AG04450 (cell line): ENCODE data around the gene RNU7-1. TPM values are rescaled to one million over a fixed set of nuclear protein-coding genes. Genes with fewer than 3 reads are reported as not detected.

Experiments
- CTCF ChIA-PET: fragments of 300-600, 350-600 bp; formaldehyde crosslinking; extraction: SDS; loops from one replicate; lab custom pipeline; 2022; ENCODE audit warnings: antibody characterized with exemption, inconsistent platforms; lab: Charles Lee
- POLR2A ChIA-PET: fragments of 350-600 bp; formaldehyde crosslinking; extraction: SDS; loops from one replicate; lab custom pipeline; 2021; ENCODE audit warnings: antibody characterized with exemption, inconsistent platforms; lab: Yijun Ruan, JAX
- DNase-seq: peaks from one replicate; pipeline ENCODE4 v3.0.0-alpha.2; 2011; ENCODE audit warnings: low read depth, low spot score
- H3K27ac ChIP-seq: one replicate; pipeline ENCODE4 v1.5.1; 2012; ENCODE audit warnings: low read depth, low read length, control low read depth
- H3K27me3 ChIP-seq: one replicate; pipeline ENCODE4 v1.6.0; 2012; ENCODE audit warnings: low read length; ENCODE audit not compliant: control insufficient read depth, insufficient read depth
- H3K4me3 ChIP-seq: 2 replicates; pipeline ENCODE4 v1.5.1; 2011; ENCODE audit warnings: mild to moderate bottlenecking, low read depth, low read length, control low read depth
- H3K9me3 ChIP-seq: 2 replicates; pipeline ENCODE4 v1.5.1; 2012; ENCODE audit warnings: low read length; ENCODE audit not compliant: control insufficient read depth, insufficient read depth
- CTCF ChIP-seq: IDR thresholded peaks from 2 replicates; pipeline ENCODE4 v1.5.1; 2011; ENCODE audit warnings: low read depth, low read length, control low read depth, inconsistent platforms
- polyA plus RNA-seq: library from polyadenylated mRNA; depleted of rRNA; stranded (reverse); fragments of >200 nt; gene quantifications from 2 replicates; pipeline ENCODE4 v1.2.3, GENCODE V29; 2011

Gene RNU7-1
- polyA plus RNA-seq, 1 experiment, result not detected

DNA sequence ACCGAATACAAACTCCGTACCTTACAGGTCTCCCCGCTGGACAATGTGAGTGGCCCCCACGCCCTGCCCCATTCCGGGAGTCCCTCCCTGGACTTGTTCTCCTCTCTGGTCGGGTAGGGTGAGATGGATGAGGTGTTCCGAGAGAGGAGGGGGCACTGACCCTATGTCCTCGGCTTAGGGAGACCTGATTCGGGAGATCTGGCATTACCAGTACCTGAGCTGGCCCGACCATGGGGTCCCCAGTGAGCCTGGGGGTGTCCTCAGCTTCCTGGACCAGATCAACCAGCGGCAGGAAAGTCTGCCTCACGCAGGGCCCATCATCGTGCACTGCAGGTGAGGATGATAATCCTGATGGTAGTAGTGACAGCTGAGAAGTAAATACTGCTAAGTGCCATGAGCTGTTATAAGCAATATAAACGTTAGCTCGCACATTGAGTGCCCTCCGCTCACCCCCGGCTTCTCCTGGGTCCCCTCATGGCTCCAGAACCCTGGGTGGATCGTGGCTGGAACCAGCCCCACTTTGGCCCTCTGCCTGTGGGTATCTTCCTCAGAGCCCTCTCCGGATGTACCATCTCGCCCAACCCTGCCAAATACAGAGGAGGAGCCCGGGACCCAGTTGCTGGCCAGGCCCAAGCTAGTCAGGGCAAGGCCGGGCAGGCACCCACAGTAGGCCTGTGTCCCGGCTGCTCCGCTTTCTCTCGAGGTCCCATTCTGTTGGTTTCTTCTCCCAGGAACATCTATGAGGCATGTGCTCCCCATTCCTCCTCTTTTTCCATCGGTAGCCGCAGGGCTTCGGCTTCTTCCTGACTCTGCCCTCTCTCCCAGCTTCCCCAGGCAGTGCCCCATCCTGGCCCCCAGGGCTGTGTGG is 14.4 kb downstream of the RNU7-1 start:
- ChIA-PET POLR2A (no interaction called here), CTCF (interaction anchor here (0.9 kb wide), 1 partner anchor 67 kb away, joined by 3 read pairs; no protein-coding TSS in a partner anchor)
- H3K27ac ChIP-seq, result no peak overlapping the region
- DNase-seq, result no peak
- no peak overlapping the region for H3K4me3 ChIP-seq
- TF ChIP-seq CTCF, result no peak
- no peaks in the 10 kb centered on the region for H3K9me3 ChIP-seq
- H3K27me3 ChIP-seq, result no peaks in the 10 kb centered on the region

DNA sequence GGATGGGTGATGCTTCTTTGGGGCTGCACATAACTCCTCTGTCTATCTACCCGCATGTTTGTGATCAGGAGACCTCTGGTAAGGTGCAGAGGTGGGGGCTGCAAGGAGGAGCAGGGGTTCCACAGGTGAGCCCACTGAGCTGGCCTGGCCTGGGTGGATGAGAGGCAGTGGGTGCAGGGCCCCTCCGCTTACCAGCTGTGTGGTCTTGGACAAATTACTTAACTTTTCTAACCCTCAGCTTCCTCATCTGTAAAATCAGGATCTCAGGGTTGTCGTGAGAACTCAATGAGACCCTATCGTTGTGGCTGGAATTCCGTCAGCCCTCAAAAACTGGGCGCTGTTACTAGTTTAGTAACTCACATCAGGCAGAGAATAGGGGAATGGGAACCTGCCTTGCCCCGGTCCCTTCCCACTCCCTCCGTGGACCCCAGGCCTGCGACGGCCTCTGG is 15.0 kb downstream of the RNU7-1 start:
- CTCF ChIA-PET, result interaction anchor here (0.9 kb wide), 1 partner anchor 67 kb away, joined by 3 read pairs; no protein-coding TSS in a partner anchor
- POLR2A ChIA-PET, result no interaction called here
- no peak for TF ChIP-seq CTCF
- no peak overlapping the region for H3K27ac ChIP-seq
- no peak overlapping the region for H3K4me3 ChIP-seq
- H3K9me3 ChIP-seq, result no peaks in the 10 kb centered on the region
- no peaks in the 10 kb centered on the region for H3K27me3 ChIP-seq
- DNase-seq, result no peak

- ChIA-PET POLR2A (no interaction called here), CTCF (interaction anchor here (0.9 kb wide), 1 partner anchor 68 kb away, joined by 3 read pairs; no protein-coding TSS in a partner anchor)
- TF ChIP-seq CTCF, result no peak
- Histone ChIP-seq H3K9me3 (no peaks in the 10 kb centered on the region), H3K27me3 (no peaks in the 10 kb centered on the region), H3K27ac (no peak overlapping the region), H3K4me3 (no peak overlapping the region)
- DNase-seq, result no peak
Measured at GRCh38 chr12:6959058-6959804, 15.6 kb downstream of the RNU7-1 start.

DNA sequence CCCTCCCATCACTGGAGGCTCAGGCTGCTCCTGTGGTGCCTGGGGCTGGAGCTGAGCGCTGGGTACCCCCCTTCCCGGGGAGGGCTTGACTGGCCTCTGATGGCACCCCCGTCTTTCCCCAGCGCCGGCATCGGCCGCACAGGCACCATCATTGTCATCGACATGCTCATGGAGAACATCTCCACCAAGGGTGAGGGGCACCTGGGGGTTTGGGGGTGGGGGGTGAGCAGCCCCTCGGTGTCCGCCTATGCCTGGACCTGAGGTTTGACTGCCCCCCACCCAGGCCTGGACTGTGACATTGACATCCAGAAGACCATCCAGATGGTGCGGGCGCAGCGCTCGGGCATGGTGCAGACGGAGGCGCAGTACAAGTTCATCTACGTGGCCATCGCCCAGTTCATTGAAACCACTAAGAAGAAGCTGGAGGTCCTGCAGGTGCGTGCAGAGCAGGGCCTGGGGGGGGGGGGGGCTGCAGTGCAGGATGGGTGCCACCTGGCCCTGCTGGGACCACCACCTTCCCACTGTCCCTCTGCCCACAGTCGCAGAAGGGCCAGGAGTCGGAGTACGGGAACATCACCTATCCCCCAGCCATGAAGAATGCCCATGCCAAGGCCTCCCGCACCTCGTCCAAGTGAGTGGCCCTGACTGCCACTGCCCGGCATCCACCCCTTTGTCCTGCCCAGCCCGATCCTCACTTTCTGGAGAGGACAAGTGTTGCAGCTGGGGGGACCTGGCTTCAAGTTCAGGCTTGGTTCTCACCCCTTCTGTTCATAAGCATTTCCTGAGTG is 16.4 kb downstream of the RNU7-1 start:
- no peak overlapping the region for H3K27ac ChIP-seq
- no peak overlapping the region for H3K4me3 ChIP-seq
- H3K27me3 ChIP-seq, result no peaks in the 10 kb centered on the region
- TF ChIP-seq CTCF, result no peak
- DNase-seq, result no peak
- ChIA-PET CTCF (interaction anchor here (2.5 to 3.0 kb wide), 2 partner anchors 14 to 21 kb away, joined by 8 to 18 read pairs; partner anchors contain the start of gene C12orf57), POLR2A (interaction anchor here (1.0 to 2.9 kb wide), 2 partner anchors 16 to 35 kb away, joined by 3 to 22 read pairs; partner anchors contain the start of genes C12orf57 and RNU7-1)
- H3K9me3 ChIP-seq, result no peaks in the 10 kb centered on the region
